ENCODE measurements around the gene ZNF223.

The ZNF223 gene

GRCh38 chr19:44051650-44052402 is at the start of gene ZNF223:
TSS of gene ZNF223 (plus strand) at chr19:44052036. CDS start at chr19:44055177, 3,141 bp downstream.
- FAIRE-seq: peak; percentile 88
- no peak for TF ChIP-seq POLR2A (IDR thresholded peaks at IDR 0.05; ENCODE audit: low read depth, low read length)

GRCh38 chr19:44002212-44002565 is 49.6 kb upstream of the ZNF223 start:
- DNase-seq (ENCODE audit: insufficient read length, low spot score): no peak
- TF ChIP-seq POLR2A (IDR thresholded peaks at IDR 0.05; ENCODE audit: low read depth, low read length): no peak
- no peak for FAIRE-seq

More at GRCh38 chr19:44051650-44052402, at the start of gene ZNF223:
- DNase-seq (ENCODE audit: insufficient read length, low spot score): peak; percentile 74

- peak; percentile 96 for FAIRE-seq
- peak; percentile 60 for TF ChIP-seq POLR2A (IDR thresholded peaks at IDR 0.05; ENCODE audit: low read depth, low read length)
Observed at GRCh38 chr19:44002566-44003460, 49.0 kb upstream of the ZNF223 start, which contains the start of gene ZNF230. TSS of gene ZNF230 (plus strand) at chr19:44002957. CDS start at chr19:44007079, 4,122 bp downstream.

GRCh38 chr19:44003461-44004009 is 48.3 kb upstream of the ZNF223 start:
- FAIRE-seq: no peak
- TF ChIP-seq POLR2A (IDR thresholded peaks at IDR 0.05; ENCODE audit: low read depth, low read length): no peak
- DNase-seq (ENCODE audit: insufficient read length, low spot score): peak; percentile 12

More at GRCh38 chr19:44002566-44003460, 49.0 kb upstream of the ZNF223 start, which contains the start of gene ZNF230:
- DNase-seq (ENCODE audit: insufficient read length, low spot score): peak; percentile 89

- FAIRE-seq: no peak
Observed at GRCh38 chr19:44005973-44006372, 45.9 kb upstream of the ZNF223 start.

GRCh38 chr19:44007473-44007872 is 44.4 kb upstream of the ZNF223 start:
- DNase-seq (ENCODE audit: insufficient read length, low spot score) (no peak), FAIRE-seq (no peak)
- no peak for TF ChIP-seq POLR2A (IDR thresholded peaks at IDR 0.05; ENCODE audit: low read depth, low read length)

More at GRCh38 chr19:44005973-44006372, 45.9 kb upstream of the ZNF223 start:
- no peak for TF ChIP-seq POLR2A (IDR thresholded peaks at IDR 0.05; ENCODE audit: low read depth, low read length)
- DNase-seq (ENCODE audit: insufficient read length, low spot score): no peak

- DNase-seq (ENCODE audit: insufficient read length, low spot score) (no peak), FAIRE-seq (no peak)
- TF ChIP-seq POLR2A (IDR thresholded peaks at IDR 0.05; ENCODE audit: low read depth, low read length): no peak
Observed at GRCh38 chr19:44010468-44010867, 41.4 kb upstream of the ZNF223 start.

- TF ChIP-seq POLR2A (IDR thresholded peaks at IDR 0.05; ENCODE audit: low read depth, low read length): no peak
- no peak for DNase-seq (ENCODE audit: insufficient read length, low spot score)
- FAIRE-seq: no peak
Observed at GRCh38 chr19:44019498-44019897, 32.3 kb upstream of the ZNF223 start.

GRCh38 chr19:44021221-44021620 is 30.6 kb upstream of the ZNF223 start:
- FAIRE-seq: no peak
- no peak for DNase-seq (ENCODE audit: insufficient read length, low spot score)

GRCh38 chr19:44024900-44025216 is 27.0 kb upstream of the ZNF223 start:
- no peak for TF ChIP-seq POLR2A (IDR thresholded peaks at IDR 0.05; ENCODE audit: low read depth, low read length)
- DNase-seq (ENCODE audit: insufficient read length, low spot score) (no peak), FAIRE-seq (peak; percentile 82)

More at GRCh38 chr19:44021221-44021620, 30.6 kb upstream of the ZNF223 start:
- TF ChIP-seq POLR2A (IDR thresholded peaks at IDR 0.05; ENCODE audit: low read depth, low read length): no peak

- FAIRE-seq: peak; percentile 27
- peak; percentile 72 for DNase-seq (ENCODE audit: insufficient read length, low spot score)
- 0 out of 2 replicates have a peak, but pooled peaks have one; percentile 41 for TF ChIP-seq POLR2A (IDR thresholded peaks at IDR 0.05; ENCODE audit: low read depth, low read length)
Observed at GRCh38 chr19:44025217-44025936, 26.5 kb upstream of the ZNF223 start, which contains the start of gene ZNF222. TSS of gene ZNF222 (plus strand) at chr19:44025379. CDS start at chr19:44025437, 58 bp downstream.

- DNase-seq (ENCODE audit: insufficient read length, low spot score) (no peak), FAIRE-seq (no peak)
- no peak for TF ChIP-seq POLR2A (IDR thresholded peaks at IDR 0.05; ENCODE audit: low read depth, low read length)
Observed at GRCh38 chr19:44026622-44027021, 25.2 kb upstream of the ZNF223 start.

GRCh38 chr19:44032001-44032610 is 19.7 kb upstream of the ZNF223 start:
- no peak for TF ChIP-seq POLR2A (IDR thresholded peaks at IDR 0.05; ENCODE audit: low read depth, low read length)
- DNase-seq (ENCODE audit: insufficient read length, low spot score): no peak
- no peak for FAIRE-seq
